Epithelial cell of esophagus (primary cell): Measurements from ENCODE around the gene ARHGAP40.

ENCODE experiments used
- DNase-seq: peaks from one replicate; pipeline ENCODE4 v3.0.0; 2010; ENCODE audit warnings: low read depth
- H3K4me3 ChIP-seq: 2 replicates; pipeline ENCODE4 v1.5.1; 2011; ENCODE audit warnings: mild to moderate bottlenecking, low read length, control low read depth
- CTCF ChIP-seq: IDR thresholded peaks from 2 replicates; pipeline ENCODE4 v1.5.1; 2011; ENCODE audit warnings: low read depth, mild to moderate bottlenecking, low read length, control low read depth, inconsistent platforms; ENCODE audit not compliant: insufficient read depth; ENCODE audit errors: missing control alignments

The ARHGAP40 gene

GRCh38 chr20:38599410-38599882 lies 2.2 kb upstream of the ARHGAP40 start:
- peak; percentile 69 for DNase-seq
- no peak overlapping the region for H3K4me3 ChIP-seq
- no peak for TF ChIP-seq CTCF

GRCh38 chr20:38600057-38600456 lies 1.6 kb upstream of the ARHGAP40 start:
- no peak overlapping the region for H3K4me3 ChIP-seq
- TF ChIP-seq CTCF: no peak
- no peak for DNase-seq

GRCh38 chr20:38602185-38602581 lies 574 bp downstream of the ARHGAP40 start:
- no peak for TF ChIP-seq CTCF
- DNase-seq: no peak
- peak overlapping the region; percentile 32 for H3K4me3 ChIP-seq

GRCh38 chr20:38603286-38603685 lies 1.7 kb downstream of the ARHGAP40 start:
- no peak for TF ChIP-seq CTCF
- DNase-seq: no peak
- no peak overlapping the region for H3K4me3 ChIP-seq

GRCh38 chr20:38604873-38605303 lies 3.3 kb downstream of the ARHGAP40 start:
- peak; percentile 92 for DNase-seq
- TF ChIP-seq CTCF: no peak
- H3K4me3 ChIP-seq: no peak overlapping the region

GRCh38 chr20:38607351-38607750 lies 5.7 kb downstream of the ARHGAP40 start:
- no peak for TF ChIP-seq CTCF
- no peak for DNase-seq
- no peak overlapping the region for H3K4me3 ChIP-seq

- DNase-seq: no peak
- H3K4me3 ChIP-seq: no peak overlapping the region
- no peak for TF ChIP-seq CTCF
Observed at GRCh38 chr20:38608188-38608587, 6.6 kb downstream of the ARHGAP40 start.
